CD4-positive, alpha-beta T cell (primary cell): ENCODE data around the gene LCE1A. TPM values are rescaled to one million over a fixed set of nuclear protein-coding genes. Genes with fewer than 3 reads are reported as not detected.
A peak's percentile ranks its signal among the peaks of the same experiment; 100 is the strongest.

Source experiments
- ATAC-seq: fragments of 200-7000 bp; cut with Tn5 transposase; one replicate; pipeline ENCODE4 v1.10.0; 2022; ENCODE audit warnings: mild to moderate bottlenecking; ENCODE audit not compliant: poor library complexity
- CTCF ChIA-PET: fragments of 350-600 bp; sonication (Branson Sonifier 250); formaldehyde crosslinking; loops from one replicate; lab custom pipeline; 2021; ENCODE audit warnings: antibody characterized with exemption, inconsistent platforms; lab: Charles Lee
- POLR2A ChIA-PET: fragments of 350-600 bp; sonication (Branson Sonifier 250); formaldehyde crosslinking; loops from one replicate; lab custom pipeline; 2021; ENCODE audit warnings: antibody characterized with exemption, inconsistent platforms; lab: Charles Lee
- DNase-seq, 14 experiments: peaks; one replicate each; pipeline ENCODE4 v3.0.0-alpha.2; 2013 to 2020; ENCODE audit warnings: mixed read lengths in 2 of 14
- H3K27ac ChIP-seq, 2 donors: one replicate each; pipeline versions ENCODE4 v1.5.1 to v1.7.0; 2013; ENCODE audit warnings: low read length in 2 of 2, low read depth in 1 of 2, mild to moderate bottlenecking in 1 of 2
- H3K27me3 ChIP-seq, 2 experiments: 1 replicate in 1 of 2; 2 replicates in 1 of 2; pipeline versions ENCODE4 v1.6.1 to v1.7.0; 2013; ENCODE audit warnings: low read length in 2 of 2, control low read depth in 1 of 2, mild to moderate bottlenecking in 1 of 2, moderate library complexity in 1 of 2; ENCODE audit not compliant: insufficient read depth in 2 of 2, control insufficient read depth in 1 of 2
- H3K36me3 ChIP-seq: one replicate; pipeline ENCODE4 v1.6.1; 2013; ENCODE audit warnings: low read length, control low read depth; ENCODE audit not compliant: insufficient read depth
- H3K4me1 ChIP-seq: one replicate; pipeline ENCODE4 v1.6.1; 2013; ENCODE audit warnings: low read length, control low read depth; ENCODE audit not compliant: insufficient read depth
- H3K4me3 ChIP-seq: one replicate; pipeline ENCODE4 v1.5.1; 2013; ENCODE audit warnings: mild to moderate bottlenecking, low read length, moderate library complexity
- H3K9me3 ChIP-seq, 2 experiments: 1 replicate in 1 of 2; 2 replicates in 1 of 2; pipeline versions ENCODE4 v1.6.1 to v1.7.0; 2013; ENCODE audit warnings: low read length in 2 of 2, mild to moderate bottlenecking in 2 of 2, control low read depth in 1 of 2, moderate library complexity in 1 of 2; ENCODE audit not compliant: control insufficient read depth in 1 of 2, insufficient read depth in 1 of 2
- H3K27ac Mint-ChIP-seq: one replicate; pipeline ENCODE4 v1.8.0; 2020; ENCODE audit warnings: mixed read lengths
- H3K27me3 Mint-ChIP-seq: one replicate; pipeline ENCODE4 v1.8.0; 2021; ENCODE audit warnings: mixed read lengths
- H3K36me3 Mint-ChIP-seq: one replicate; pipeline ENCODE4 v1.8.0; 2021; ENCODE audit warnings: low read depth, mixed read lengths
- H3K4me1 Mint-ChIP-seq: one replicate; pipeline ENCODE4 v1.8.0; 2021; ENCODE audit warnings: low read depth, mixed read lengths
- H3K4me3 Mint-ChIP-seq: one replicate; pipeline ENCODE4 v1.8.0; 2020; ENCODE audit warnings: mild to moderate bottlenecking, mixed read lengths
- H3K9me3 Mint-ChIP-seq: one replicate; pipeline ENCODE4 v1.8.0; 2020; ENCODE audit warnings: mixed read lengths
- intact Hi-C, 2 experiments: fragments of 100-400 bp; cut with DNase I in 1 of 2; cut with micrococcal nuclease in 1 of 2; formaldehyde crosslinking; loops; one replicate each; pipeline versions ENCODE4 v1.15.1 to v1.9.0; 2023 to 2025; cut with DNase I, micrococcal nuclease
- total RNA-seq, 174 experiments: library from RNA in 2 of 174; stranded (reverse) in 2 of 174; gene quantifications; one replicate each; pipeline ENCODE4 v1.2.3 and lab custom pipeline; 2021 to 2026
- TF ChIP-seq, protein P1 (sequence below): fragments of 200-600 bp; IDR thresholded peaks from one replicate; pipeline ENCODE4 v1.8.0; 2022; ENCODE audit warnings: antibody characterized with exemption, mild to moderate bottlenecking

LCE1A gene
- total RNA-seq, 2 experiments from 2014 or later, result not detected

- H3K27me3 Mint-ChIP-seq, result peaks cover 15% of the 10 kb centered on the region
- CTCF ChIA-PET, result no interaction called here
- H3K27ac Mint-ChIP-seq, result no peak overlapping the region
- H3K4me3 Mint-ChIP-seq, result no peak overlapping the region
- Histone ChIP-seq H3K27ac (no peak overlapping the region), H3K4me1 (no peaks in the 10 kb centered on the region), H3K36me3 (no peaks in the 10 kb centered on the region), H3K9me3 (peaks cover 0 to 3% of the 10 kb centered on the region in 2 experiments), H3K27me3 (peaks cover 9 to 16% of the 10 kb centered on the region in 2 experiments), H3K4me3 (no peak overlapping the region)
- POLR2A ChIA-PET, result no interaction called here
- H3K9me3 Mint-ChIP-seq, result no peaks in the 10 kb centered on the region
- ATAC-seq, result no peak
- intact Hi-C loops, result no loop called here
- no peaks in the 10 kb centered on the region for H3K36me3 Mint-ChIP-seq
- H3K4me1 Mint-ChIP-seq, result no peaks in the 10 kb centered on the region
- DNase-seq, result no peak
- TF ChIP-seq, protein P1, sequence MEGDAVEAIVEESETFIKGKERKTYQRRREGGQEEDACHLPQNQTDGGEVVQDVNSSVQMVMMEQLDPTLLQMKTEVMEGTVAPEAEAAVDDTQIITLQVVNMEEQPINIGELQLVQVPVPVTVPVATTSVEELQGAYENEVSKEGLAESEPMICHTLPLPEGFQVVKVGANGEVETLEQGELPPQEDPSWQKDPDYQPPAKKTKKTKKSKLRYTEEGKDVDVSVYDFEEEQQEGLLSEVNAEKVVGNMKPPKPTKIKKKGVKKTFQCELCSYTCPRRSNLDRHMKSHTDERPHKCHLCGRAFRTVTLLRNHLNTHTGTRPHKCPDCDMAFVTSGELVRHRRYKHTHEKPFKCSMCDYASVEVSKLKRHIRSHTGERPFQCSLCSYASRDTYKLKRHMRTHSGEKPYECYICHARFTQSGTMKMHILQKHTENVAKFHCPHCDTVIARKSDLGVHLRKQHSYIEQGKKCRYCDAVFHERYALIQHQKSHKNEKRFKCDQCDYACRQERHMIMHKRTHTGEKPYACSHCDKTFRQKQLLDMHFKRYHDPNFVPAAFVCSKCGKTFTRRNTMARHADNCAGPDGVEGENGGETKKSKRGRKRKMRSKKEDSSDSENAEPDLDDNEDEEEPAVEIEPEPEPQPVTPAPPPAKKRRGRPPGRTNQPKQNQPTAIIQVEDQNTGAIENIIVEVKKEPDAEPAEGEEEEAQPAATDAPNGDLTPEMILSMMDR, result no peak
These were observed 39.0 kb downstream of the LCE1A start for GRCh38 chr1:152866321-152866720.

DNA sequence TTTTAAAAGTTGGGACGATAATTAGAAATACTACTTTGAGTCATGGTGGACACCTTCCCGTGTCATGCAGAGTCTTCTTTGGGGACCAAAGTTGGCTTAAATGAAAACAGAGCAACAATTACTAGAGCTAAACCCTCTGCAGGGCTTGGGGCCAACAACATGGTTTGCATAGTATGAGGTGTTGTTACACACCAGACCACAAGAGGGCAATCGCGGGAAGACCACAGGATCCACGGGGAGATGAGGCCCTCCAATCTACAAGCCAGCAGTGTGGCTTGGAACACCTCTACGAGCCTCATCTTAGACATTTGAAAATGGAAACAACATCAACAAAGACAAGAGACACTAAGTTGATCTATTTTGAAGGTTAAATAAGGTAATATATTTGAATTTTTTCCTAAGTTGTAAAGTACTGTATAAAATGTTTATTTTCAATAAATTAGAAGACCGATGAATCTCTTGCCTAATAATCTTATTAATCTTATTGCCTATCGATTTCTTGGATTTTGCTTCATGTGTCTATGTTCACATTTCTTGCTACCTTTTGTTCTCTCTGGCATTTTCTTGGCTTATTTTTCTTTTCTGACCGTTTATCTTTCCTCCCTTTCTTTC is 42.6 kb downstream of the LCE1A start:
- peaks cover 14% of the 10 kb centered on the region for H3K27me3 Mint-ChIP-seq
- Histone ChIP-seq H3K9me3 (peaks cover 0 to 3% of the 10 kb centered on the region in 2 experiments), H3K36me3 (no peaks in the 10 kb centered on the region), H3K27me3 (peaks cover 6 to 12% of the 10 kb centered on the region in 2 experiments), H3K27ac (no peak overlapping the region), H3K4me3 (no peak overlapping the region), H3K4me1 (no peaks in the 10 kb centered on the region)
- intact Hi-C loops, result loop anchor here in 1 of 2 experiments (2.0 kb wide), 2 partner anchors 403 to 409 kb away; no protein-coding TSS in a partner anchor
- CTCF ChIA-PET, result interaction anchor here (1.0 kb wide), 1 partner anchor 25 kb away, joined by 3 read pairs; no protein-coding TSS in a partner anchor
- peak; percentile 39 for ATAC-seq
- TF ChIP-seq, protein P1, result peak; percentile 81
- peak; percentile 18 to 67 (median 36) for DNase-seq
- no peaks in the 10 kb centered on the region for H3K4me1 Mint-ChIP-seq
- no peaks in the 10 kb centered on the region for H3K9me3 Mint-ChIP-seq
- H3K27ac Mint-ChIP-seq, result no peak overlapping the region
- H3K36me3 Mint-ChIP-seq, result no peaks in the 10 kb centered on the region
- POLR2A ChIA-PET, result no interaction called here
- no peak overlapping the region for H3K4me3 Mint-ChIP-seq

DNA sequence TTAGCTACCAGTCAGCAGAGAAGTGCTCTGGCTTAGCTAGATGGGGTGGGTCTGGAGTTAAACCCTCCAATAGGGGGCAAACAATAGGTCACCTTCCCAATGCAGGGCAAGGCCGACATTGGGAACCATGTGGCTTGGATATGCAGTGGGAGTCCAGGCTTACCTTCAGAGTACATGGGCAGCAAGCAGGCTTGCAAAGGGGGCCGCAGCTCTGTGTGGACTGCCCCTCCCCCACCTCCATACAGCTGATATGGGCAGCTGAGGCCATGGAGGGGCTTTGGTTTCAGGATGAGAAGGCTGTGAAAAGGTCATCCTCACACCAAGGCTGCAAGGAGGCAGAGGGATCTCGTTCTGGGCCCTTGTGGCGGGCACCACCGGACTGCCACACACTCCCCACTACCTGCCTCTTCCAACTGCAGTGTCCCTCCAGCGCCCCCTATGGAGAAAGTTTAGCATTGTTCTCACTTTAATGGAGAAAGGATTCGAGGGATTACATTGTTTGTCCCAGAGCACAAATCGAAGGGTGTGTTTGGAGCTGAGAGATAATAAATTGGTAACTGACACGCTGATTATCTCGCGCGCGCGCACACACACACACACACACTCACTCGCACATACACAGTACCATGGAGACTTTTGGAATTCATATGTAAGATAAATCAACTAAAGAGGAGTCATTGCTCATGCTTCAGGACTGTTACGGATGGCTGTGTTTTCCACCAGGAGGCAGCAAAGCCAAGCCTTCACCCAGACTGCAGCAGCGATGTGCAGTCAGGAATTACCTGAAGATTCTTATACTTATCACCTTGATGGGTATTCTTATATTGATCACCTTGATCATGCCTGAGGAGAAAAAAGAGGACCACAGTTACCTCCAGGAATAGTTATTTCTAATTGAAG is 43.8 kb downstream of the LCE1A start:
- Mint-ChIP-seq H3K36me3 (no peaks in the 10 kb centered on the region), H3K4me3 (no peak overlapping the region), H3K9me3 (no peaks in the 10 kb centered on the region), H3K27ac (no peak overlapping the region), H3K27me3 (peaks cover 18% of the 10 kb centered on the region), H3K4me1 (no peaks in the 10 kb centered on the region)
- Histone ChIP-seq H3K27ac (no peak overlapping the region), H3K36me3 (no peaks in the 10 kb centered on the region), H3K4me3 (no peak overlapping the region), H3K9me3 (peaks cover 0 to 3% of the 10 kb centered on the region in 2 experiments), H3K27me3 (peaks cover 6% of the 10 kb centered on the region in 2 experiments), H3K4me1 (no peaks in the 10 kb centered on the region)
- no peak for DNase-seq
- TF ChIP-seq, protein P1, result no peak
- ChIA-PET POLR2A (no interaction called here), CTCF (interaction anchor here (0.6 kb wide), 1 partner anchor 43 kb away, joined by 3 read pairs; no protein-coding TSS in a partner anchor)
- no peak for ATAC-seq
- intact Hi-C loops, result loop anchor here in 1 of 2 experiments (2.0 kb wide), 1 partner anchor 402 kb away; no protein-coding TSS in a partner anchor
